SU-DHL-6 (cell line): ENCODE results near the gene ERICH4.

Experiments
- EZH2phosphoT487 ChIP-seq: fragments of 200-600 bp; sonication (generic), shearing (Covaris generic); conservative IDR thresholded peaks from 2 replicates; pipeline ENCODE4 v1.6.1; 2018; ENCODE audit warnings: mild to moderate bottlenecking, antibody characterized with exemption, low read length, moderate library complexity, mixed read lengths
- TF ChIP-seq, protein P1 (sequence below): fragments of 200-600 bp; sonication (generic); IDR thresholded peaks from one replicate; pipeline ENCODE4 v1.5.1; 2017; ENCODE audit warnings: antibody characterized with exemption, mild to moderate bottlenecking, low read length, moderate library complexity; ENCODE audit not compliant: insufficient read depth, poor library complexity, severe bottlenecking

DNA sequence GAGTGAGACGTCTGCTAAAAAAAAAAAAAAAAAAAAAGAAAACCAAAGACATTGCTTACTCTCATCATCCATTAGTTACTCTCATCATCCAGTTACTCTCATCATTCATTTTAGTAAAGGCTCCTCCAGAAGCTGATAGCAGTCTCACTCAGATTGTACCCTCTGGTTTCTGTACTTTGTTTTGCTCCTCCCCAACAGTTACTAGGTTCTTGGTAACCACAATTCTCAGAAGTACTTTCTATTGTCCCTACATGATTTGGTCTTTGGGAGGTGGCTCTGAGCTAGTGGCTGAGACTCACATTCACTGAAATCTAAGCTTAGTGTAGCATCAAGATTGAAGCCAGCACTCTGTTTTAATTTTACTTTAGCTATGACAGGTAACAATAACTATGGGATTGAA lies 14.3 kb downstream of the ERICH4 start:
- TF ChIP-seq EZH2phosphoT487: no peak
- TF ChIP-seq, protein P1, sequence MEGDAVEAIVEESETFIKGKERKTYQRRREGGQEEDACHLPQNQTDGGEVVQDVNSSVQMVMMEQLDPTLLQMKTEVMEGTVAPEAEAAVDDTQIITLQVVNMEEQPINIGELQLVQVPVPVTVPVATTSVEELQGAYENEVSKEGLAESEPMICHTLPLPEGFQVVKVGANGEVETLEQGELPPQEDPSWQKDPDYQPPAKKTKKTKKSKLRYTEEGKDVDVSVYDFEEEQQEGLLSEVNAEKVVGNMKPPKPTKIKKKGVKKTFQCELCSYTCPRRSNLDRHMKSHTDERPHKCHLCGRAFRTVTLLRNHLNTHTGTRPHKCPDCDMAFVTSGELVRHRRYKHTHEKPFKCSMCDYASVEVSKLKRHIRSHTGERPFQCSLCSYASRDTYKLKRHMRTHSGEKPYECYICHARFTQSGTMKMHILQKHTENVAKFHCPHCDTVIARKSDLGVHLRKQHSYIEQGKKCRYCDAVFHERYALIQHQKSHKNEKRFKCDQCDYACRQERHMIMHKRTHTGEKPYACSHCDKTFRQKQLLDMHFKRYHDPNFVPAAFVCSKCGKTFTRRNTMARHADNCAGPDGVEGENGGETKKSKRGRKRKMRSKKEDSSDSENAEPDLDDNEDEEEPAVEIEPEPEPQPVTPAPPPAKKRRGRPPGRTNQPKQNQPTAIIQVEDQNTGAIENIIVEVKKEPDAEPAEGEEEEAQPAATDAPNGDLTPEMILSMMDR: no peak
